Activated T-helper 2 cell treated with anti-CD3 and anti-CD28 coated beads, Interferon-gamma antibody, Interleukin-2, Interleukin-4, amounts not matched to agents 10 μg/mL and 5 μg/mL and 100 μg/mL, durations not matched to agents 14 hours and 24 hours and 36 hours (primary cell): ENCODE data around the gene TLR8. TPM values are rescaled to one million over a fixed set of nuclear protein-coding genes. Genes with fewer than 3 reads are reported as not detected.
"Not testable (repeated sequence)": the region's sequence is repeated elsewhere in the genome, so short reads cannot be mapped to it uniquely, and the experiment has no call there.

Experiments
- DNase-seq: peaks from one replicate; pipeline ENCODE4 v3.0.0; 2021; ENCODE audit warnings: low spot score
- H3K27ac Mint-ChIP-seq: one replicate; pipeline ENCODE4 v1.8.0; 2021; ENCODE audit warnings: mixed read lengths
- H3K27me3 Mint-ChIP-seq: one replicate; pipeline ENCODE4 v1.8.0; 2021; ENCODE audit warnings: low read depth, mixed read lengths
- H3K36me3 Mint-ChIP-seq: one replicate; pipeline ENCODE4 v1.8.0; 2021; ENCODE audit warnings: low read depth, mixed read lengths
- H3K4me1 Mint-ChIP-seq: one replicate; pipeline ENCODE4 v1.8.0; 2021; ENCODE audit warnings: low read depth, mixed read lengths
- H3K4me3 Mint-ChIP-seq: one replicate; pipeline ENCODE4 v1.8.0; 2021; ENCODE audit warnings: low read depth, mild to moderate bottlenecking, moderate library complexity, mixed read lengths
- H3K9me3 Mint-ChIP-seq: one replicate; pipeline ENCODE4 v1.8.0; 2021; ENCODE audit warnings: mixed read lengths
- intact Hi-C: fragments of 100-400 bp; cut with micrococcal nuclease; formaldehyde crosslinking; loops from one replicate; pipeline ENCODE4 v1.15.1; 2023
- total RNA-seq: library from RNA; stranded (reverse); gene quantifications from 2 replicates; pipeline ENCODE4 v1.2.3, GENCODE V29; 2022

The TLR8 gene
- total RNA-seq, 1 donor from 2014 or later, result not detected

DNA sequence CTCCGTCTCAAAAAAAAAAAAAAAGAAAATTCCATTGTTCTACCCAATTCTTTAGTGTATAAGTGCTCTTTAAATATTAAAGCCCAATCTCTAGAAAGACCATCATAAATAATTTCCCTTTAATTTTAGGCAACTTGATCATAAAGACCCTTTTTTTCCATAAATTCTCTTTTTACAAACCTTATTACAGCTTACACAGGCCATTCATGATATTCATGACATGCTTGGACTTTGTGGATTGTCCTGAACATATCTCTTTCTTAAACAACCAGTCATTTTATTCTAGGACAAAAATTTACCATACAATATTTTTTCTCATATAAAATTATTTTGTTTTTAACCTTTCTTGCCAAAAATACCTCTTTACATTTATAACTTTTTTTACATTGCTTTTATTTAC is 30.5 kb downstream of the TLR8 start:
- Mint-ChIP-seq H3K4me3 (no peak overlapping the region), H3K27ac (no peak overlapping the region), H3K9me3 (no peaks in the 10 kb centered on the region), H3K36me3 (no peaks in the 10 kb centered on the region), H3K27me3 (peaks cover 2% of the 10 kb centered on the region), H3K4me1 (no peaks in the 10 kb centered on the region)
- no peak for DNase-seq
- intact Hi-C loops, result no loop called here

DNA sequence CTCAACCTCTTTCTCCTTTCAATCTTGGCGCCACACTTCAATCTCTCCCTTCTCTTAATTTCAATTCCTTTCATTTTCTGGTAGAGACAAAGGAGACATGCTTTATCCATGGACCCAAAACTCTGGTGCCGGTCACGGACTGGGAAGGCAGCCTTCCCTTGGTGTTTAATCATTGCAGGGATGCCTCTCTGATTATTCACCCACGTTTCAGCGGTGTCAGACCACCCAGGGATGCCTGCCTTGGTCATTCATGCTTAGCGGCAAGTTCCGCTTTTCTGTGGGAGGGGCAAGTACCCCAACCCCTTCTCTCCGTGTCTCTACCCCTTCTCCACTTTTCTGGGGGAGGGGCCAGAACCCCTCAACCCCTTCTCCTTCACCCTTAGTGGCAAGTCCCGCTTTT is 34.1 kb downstream of the TLR8 start:
- H3K27me3 Mint-ChIP-seq, intact Hi-C loops, DNase-seq, H3K4me3 Mint-ChIP-seq, H3K36me3 Mint-ChIP-seq, H3K9me3 Mint-ChIP-seq, H3K4me1 Mint-ChIP-seq, H3K27ac Mint-ChIP-seq: not testable (repeated sequence)

DNA sequence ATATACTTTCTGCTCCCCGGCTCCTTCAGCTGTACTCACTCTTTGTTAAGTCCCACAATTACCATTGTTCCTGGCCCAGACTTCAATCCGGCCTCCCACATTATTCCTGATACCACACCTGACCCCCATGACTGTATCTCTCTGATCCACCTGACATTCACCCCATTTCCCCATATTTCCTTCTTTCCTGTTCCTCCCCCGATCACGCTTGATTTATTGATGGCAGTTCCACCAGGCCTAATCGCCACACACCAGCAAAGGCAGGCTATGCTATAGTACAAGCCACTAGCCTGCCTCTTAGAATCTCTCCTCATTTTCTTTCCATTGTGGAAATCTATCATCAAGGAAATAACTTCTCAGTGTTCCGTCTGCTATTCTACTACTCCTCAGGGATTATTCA is 37.2 kb downstream of the TLR8 start:
- H3K9me3 Mint-ChIP-seq, DNase-seq, H3K27ac Mint-ChIP-seq, H3K36me3 Mint-ChIP-seq, H3K4me3 Mint-ChIP-seq, H3K27me3 Mint-ChIP-seq, intact Hi-C loops: not testable (repeated sequence)
- peaks cover 24% of the 10 kb centered on the region for H3K4me1 Mint-ChIP-seq

DNA sequence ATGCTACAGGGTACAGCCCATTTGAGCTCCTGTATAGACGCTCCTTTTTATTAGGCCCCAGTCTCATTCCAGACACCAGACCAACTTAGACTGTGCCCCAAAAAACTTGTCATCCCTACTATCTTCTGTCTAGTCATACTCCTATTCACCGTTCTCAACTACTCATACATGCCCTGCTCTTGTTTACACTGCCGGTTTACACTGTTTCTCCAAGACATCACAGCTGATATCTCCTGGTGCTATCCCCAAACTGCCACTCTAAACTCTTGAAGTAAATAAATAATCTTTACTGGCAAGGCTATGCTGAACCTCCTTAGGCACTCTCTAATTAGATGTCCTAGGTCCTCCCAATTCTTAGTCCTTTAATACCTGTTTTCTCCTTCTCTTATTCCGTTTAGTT is 38.0 kb downstream of the TLR8 start:
- H3K4me3 Mint-ChIP-seq, H3K36me3 Mint-ChIP-seq, intact Hi-C loops, DNase-seq, H3K27me3 Mint-ChIP-seq, H3K9me3 Mint-ChIP-seq, H3K27ac Mint-ChIP-seq: not testable (repeated sequence)
- peaks cover 33% of the 10 kb centered on the region for H3K4me1 Mint-ChIP-seq

DNA sequence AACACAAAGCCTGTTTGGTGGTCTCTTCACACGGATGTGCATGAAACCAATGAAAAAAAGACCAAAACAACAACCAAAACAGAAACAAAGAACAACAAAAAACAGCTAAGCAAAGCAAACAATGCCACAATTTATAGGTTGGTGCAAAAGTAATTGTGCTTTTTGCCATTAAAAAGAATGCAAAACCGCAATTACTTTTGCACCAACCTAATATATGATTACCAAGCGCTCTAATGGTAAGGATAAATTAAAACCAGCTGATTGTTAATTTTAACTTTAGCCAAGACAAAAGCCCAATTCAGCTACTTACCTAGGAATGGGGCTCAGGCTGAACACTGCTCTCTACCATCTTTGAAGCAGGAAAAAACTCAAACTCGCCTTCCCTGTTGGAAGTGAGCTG is 39.1 kb downstream of the TLR8 start:
- Mint-ChIP-seq H3K4me3 (no peak overlapping the region), H3K4me1 (peaks cover 43% of the 10 kb centered on the region), H3K36me3 (no peaks in the 10 kb centered on the region), H3K27ac (no peak overlapping the region), H3K27me3 (no peaks in the 10 kb centered on the region), H3K9me3 (no peaks in the 10 kb centered on the region)
- intact Hi-C loops, result loop anchor here (5.0 kb wide), 1 partner anchor 527 kb away; no protein-coding TSS in a partner anchor
- no peak for DNase-seq

DNA sequence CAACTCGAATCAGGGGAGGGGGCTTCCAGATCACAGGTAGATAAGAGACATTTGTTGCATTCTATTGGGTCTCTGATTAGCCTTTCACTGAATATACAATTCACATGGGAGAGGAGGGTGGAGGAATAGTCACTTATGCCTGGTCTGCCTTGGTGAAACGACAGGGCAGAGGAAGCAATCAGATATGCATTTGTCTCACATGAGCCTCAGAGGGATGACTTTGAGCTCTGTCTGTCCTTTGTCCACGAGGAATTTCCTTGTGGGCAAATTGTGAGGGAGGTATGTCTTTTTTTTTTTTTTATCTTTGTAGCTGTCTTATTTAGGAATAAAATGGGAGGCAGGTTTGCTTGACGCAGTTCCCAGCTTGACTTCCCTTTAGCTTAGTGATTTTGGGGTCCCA is 40.0 kb downstream of the TLR8 start:
- Mint-ChIP-seq H3K27me3 (no peaks in the 10 kb centered on the region), H3K9me3 (no peaks in the 10 kb centered on the region), H3K27ac (peak overlapping the region; percentile 87), H3K4me1 (peaks cover 51% of the 10 kb centered on the region), H3K36me3 (no peaks in the 10 kb centered on the region), H3K4me3 (no peak overlapping the region)
- intact Hi-C loops, result loop anchor here (5.0 kb wide), 1 partner anchor 526 kb away; no protein-coding TSS in a partner anchor
- DNase-seq, result no peak

DNA sequence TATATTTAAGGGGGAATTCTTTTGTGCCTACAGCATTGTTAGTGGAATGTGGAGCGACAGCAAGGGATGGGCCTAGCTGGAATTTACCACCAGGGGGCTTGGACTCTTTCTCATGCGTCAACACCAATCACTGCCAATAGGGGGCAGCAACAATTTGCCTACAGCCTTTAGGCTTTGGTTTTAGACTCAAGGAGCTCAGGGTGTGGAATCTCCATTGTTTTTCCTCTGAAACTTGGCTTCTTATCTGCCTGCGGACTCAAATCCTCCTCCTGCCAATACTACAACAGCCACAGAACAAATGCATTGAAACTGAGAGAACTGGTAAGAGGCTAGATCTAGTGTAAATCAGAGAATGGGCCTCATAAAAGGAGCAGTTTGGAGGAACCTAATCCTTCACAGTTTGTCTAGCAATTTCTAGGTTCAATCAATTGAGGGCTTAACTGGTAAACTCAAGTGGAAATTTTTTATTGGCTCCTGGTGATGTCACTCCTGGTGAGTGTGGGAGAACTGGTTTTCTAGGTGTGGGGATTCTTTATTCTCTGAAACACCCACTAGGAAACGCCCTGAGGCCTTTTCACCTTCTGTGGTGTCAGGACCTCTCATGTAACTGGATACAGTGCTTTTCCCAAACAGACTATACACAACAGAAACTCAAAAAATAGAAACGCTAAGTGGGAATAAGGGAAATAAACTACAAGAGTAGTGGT is 40.6 kb downstream of the TLR8 start:
- H3K4me1 Mint-ChIP-seq, result peaks cover 56% of the 10 kb centered on the region
- H3K9me3 Mint-ChIP-seq, result no peaks in the 10 kb centered on the region
- H3K36me3 Mint-ChIP-seq, result no peaks in the 10 kb centered on the region
- DNase-seq, result peak; percentile 64
- H3K27me3 Mint-ChIP-seq, result no peaks in the 10 kb centered on the region
- peak overlapping the region; percentile 30 for H3K4me3 Mint-ChIP-seq
- H3K27ac Mint-ChIP-seq, result peak overlapping the region; percentile 87
- intact Hi-C loops, result loop anchor here (1.0 to 5.0 kb wide), 4 partner anchors 104 to 541 kb away; no protein-coding TSS in a partner anchor

DNA sequence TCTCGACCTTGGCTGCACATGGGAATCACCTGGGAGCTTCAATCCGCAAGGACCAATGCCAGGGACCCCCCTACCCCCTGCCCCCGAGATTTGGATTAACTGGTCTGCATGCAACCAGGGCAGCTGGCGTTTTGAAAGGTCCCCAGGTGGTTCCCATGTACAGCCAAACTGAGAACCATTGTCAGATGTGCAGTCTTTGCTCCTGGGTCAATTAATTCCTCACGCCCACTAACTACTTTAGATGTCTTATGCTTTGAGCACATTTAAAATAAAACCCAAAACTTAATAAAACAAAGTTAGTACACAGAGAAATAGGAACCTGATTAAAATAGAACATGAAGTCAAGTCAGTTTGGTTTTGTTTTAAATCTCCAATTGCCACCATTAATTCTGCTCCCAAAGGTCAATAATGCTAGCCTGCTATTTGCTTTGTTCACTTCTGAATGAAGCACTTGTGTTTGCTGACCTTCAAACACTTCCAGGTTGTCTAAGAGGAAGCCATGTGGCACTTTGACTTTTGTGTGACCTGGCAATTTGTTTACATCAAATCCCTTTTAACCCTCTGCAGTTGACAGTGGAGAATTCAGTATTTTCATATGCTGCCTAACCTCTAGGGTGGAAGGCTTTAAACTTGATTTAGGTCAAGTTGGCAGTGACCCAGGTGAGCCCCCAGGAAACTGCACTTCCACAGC is 41.3 kb downstream of the TLR8 start:
- no peak for DNase-seq
- H3K4me3 Mint-ChIP-seq, result peak overlapping the region; percentile 30
- intact Hi-C loops, result loop anchor here (1.0 to 5.0 kb wide), 4 partner anchors 104 to 541 kb away; no protein-coding TSS in a partner anchor
- no peaks in the 10 kb centered on the region for H3K36me3 Mint-ChIP-seq
- no peaks in the 10 kb centered on the region for H3K27me3 Mint-ChIP-seq
- H3K27ac Mint-ChIP-seq, result peak overlapping the region; percentile 87
- H3K4me1 Mint-ChIP-seq, result peaks cover 60% of the 10 kb centered on the region
- no peaks in the 10 kb centered on the region for H3K9me3 Mint-ChIP-seq

DNA sequence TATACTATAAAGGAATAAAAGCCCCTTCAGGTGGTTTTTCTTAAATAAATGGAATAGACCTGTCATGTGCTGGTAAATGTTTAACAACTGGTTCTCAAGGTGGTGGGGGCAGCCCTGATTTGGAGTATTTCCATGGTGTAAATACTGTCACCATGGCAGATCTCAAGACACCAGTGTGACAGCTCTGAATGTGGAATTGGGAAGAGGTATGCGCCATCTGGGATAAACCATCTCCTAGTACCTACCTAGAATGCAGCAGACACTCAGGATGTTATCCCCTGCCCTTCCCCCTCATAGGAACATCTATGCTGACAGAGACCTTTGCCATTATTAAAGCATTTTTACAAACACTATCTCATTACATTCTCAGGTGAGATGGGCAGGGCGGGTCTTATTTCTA is 42.1 kb downstream of the TLR8 start:
- Mint-ChIP-seq H3K9me3 (no peaks in the 10 kb centered on the region), H3K4me3 (no peak overlapping the region), H3K4me1 (peaks cover 68% of the 10 kb centered on the region)

DNA sequence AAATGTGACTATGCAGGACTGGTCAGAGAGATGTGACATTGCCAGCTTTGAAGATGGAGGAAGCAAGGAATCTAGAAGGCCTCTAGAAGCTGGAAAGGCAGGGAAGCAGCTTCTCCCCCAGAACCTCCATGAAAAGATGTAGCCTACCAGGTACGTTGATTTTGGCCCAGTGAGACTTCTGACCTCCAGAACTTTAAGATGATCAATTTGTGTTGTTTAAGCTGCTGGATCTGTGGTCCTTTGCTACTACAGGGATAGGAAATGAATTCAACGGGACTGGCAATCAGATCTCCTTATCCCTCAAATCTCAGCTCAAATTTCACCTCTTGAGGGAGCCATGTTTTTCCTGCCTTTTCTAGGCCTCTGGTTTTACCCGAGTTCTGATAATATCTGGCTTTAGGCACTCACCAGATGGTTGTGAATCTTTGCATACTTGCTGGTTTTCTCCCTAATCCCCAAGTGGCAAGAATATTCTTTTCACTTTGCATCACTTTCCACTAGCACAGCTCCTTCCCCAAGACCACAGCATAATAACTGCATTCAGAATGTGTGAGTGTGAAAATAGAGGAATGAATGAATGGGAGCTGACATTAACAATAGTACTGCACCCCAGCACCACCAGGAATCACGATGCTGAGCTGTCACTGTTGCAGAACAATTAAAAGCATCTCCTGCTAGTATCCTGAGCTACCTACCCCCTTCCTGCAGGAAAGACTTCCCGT is 42.9 kb downstream of the TLR8 start:
- Mint-ChIP-seq H3K4me3 (peak overlapping the region; percentile 81), H3K27ac (peak overlapping the region; percentile 92), H3K27me3 (no peaks in the 10 kb centered on the region), H3K4me1 (peaks cover 73% of the 10 kb centered on the region), H3K36me3 (no peaks in the 10 kb centered on the region), H3K9me3 (no peaks in the 10 kb centered on the region)
- intact Hi-C loops, result loop anchor here (5.0 kb wide), 1 partner anchor 523 kb away; no protein-coding TSS in a partner anchor
- no peak for DNase-seq

More for the DNA sequence above, 42.1 kb downstream of the TLR8 start:
- DNase-seq, result no peak
- no peaks in the 10 kb centered on the region for H3K36me3 Mint-ChIP-seq
- H3K27me3 Mint-ChIP-seq, result no peaks in the 10 kb centered on the region
- H3K27ac Mint-ChIP-seq, result peak overlapping the region; percentile 28
- intact Hi-C loops, result loop anchor here (5.0 kb wide), 1 partner anchor 524 kb away; no protein-coding TSS in a partner anchor

DNA sequence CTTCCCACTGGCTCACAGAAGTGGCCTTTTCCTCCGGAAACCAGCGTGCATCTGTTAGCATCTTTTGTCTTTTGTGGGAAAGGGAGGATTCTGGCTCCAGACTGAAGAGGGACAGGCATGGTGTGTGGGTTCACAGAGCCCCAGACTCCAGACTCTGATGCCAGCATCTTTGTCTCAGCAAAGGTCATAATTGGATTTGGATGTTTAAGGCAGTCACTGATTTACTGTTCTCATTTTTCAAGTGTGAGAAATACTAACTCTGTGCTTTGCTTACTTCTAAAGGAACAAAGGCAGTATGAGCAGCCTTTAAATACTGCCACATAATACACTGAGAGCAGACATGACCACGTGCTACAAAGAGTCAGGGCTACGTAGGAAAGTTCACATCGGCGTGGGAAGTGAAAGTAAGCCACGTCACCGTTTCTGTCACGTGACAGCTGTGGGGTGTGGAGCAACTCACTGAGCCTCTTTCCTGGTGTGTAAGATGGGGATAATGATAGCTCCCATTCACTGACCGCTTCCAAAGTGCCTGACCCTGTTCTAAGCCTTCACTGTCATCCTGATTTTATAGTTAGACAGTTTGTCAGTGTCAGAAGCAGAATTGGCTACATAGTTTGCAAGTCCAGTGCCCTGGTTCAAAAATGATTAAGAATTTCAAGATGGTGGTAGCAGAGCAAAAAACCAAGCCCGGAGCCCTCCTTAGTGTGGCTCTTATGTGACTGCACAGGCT is 43.7 kb downstream of the TLR8 start:
- intact Hi-C loops, result loop anchor here (1.0 to 10.0 kb wide), 8 partner anchors 37 to 1079 kb away; partner anchors contain the start of genes GEMIN8, OFD1, TCEANC and TRAPPC2
- Mint-ChIP-seq H3K9me3 (no peaks in the 10 kb centered on the region), H3K4me3 (peak overlapping the region; percentile 81), H3K27ac (peak overlapping the region; percentile 92), H3K4me1 (peaks cover 79% of the 10 kb centered on the region), H3K27me3 (no peaks in the 10 kb centered on the region), H3K36me3 (no peaks in the 10 kb centered on the region)
- peak; percentile 82 for DNase-seq
